ENCODE data around the gene PRMT7.

PRMT7 gene

GRCh38 chr16:68400083-68400923 lies 89.5 kb downstream of the PRMT7 start:
- no peak for DNase-seq

GRCh38 chr16:68400924-68401460 lies 90.2 kb downstream of the PRMT7 start:
- DNase-seq, result no peak

- no peak for DNase-seq
Measured at GRCh38 chr16:68401871-68402747, 91.3 kb downstream of the PRMT7 start.

- DNase-seq, result no peak
Measured at GRCh38 chr16:68402748-68403040, 91.9 kb downstream of the PRMT7 start.

GRCh38 chr16:68403177-68403576 lies 92.4 kb downstream of the PRMT7 start:
- no peak for DNase-seq

GRCh38 chr16:68403704-68404103 lies 92.9 kb downstream of the PRMT7 start:
- DNase-seq, result no peak

GRCh38 chr16:68404736-68405345 lies 94.0 kb downstream of the PRMT7 start:
- no peak for DNase-seq

- no peak for DNase-seq
Measured at GRCh38 chr16:68406458-68407152, 95.8 kb downstream of the PRMT7 start.

Measured in stimulated activated naive CD4-positive, alpha-beta T cell treated with Interleukin-2 at 50 U/mL for 16 hours (primary cell).